Activated CD8-positive, alpha-beta memory T cell treated with anti-CD3 and anti-CD28 coated beads, Interleukin-2, amount 50 U/mL, for 4 hours (primary cell): ENCODE measurements around the gene SPATS2L.

ENCODE experiments used
- DNase-seq: peaks from one replicate; pipeline ENCODE4 v3.0.0-alpha.2; 2020

The SPATS2L gene

DNA sequence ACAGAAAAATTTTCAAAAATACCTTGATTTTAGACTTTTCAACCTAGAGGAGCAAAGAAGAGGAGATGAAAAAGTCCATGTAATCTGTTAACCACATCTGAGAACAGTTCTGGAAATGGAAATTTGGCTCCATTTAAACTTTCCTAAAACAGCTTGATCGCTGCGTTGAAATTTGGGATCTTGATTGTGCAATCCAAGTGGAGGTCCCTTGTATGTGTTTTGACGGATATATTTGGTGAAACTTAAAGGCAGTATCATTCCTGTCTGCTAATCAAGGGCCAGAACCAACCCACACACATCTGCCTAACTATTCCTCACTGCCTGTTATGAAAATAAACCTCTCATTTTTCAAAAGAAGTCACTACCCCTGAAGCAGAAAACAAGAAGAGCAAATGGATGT lies 46.6 kb downstream of the SPATS2L start:
- no peak for DNase-seq

DNA sequence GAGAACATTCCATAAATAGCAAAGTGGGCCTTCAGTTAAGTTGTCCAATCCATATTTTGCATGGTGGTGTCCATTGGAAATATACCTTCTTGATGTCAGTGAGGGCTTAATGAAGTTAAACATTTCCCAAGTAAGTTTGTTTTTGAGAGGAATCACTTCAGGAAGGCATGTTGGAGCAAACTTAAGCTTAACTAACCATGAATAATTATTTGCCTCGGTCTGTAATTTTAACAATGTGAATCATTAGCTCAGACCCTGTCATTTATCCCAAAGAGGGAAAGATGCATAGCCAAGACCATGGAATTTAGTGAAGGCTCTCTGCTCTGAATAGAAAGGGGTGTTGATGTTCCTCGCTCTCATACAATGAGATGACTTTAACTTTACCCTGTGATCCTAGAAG lies 47.4 kb downstream of the SPATS2L start:
- no peak for DNase-seq

- no peak for DNase-seq
Measured at GRCh38 chr2:200354833-200355751, 48.6 kb downstream of the SPATS2L start.

- DNase-seq, result no peak
Measured at GRCh38 chr2:200356321-200356720, 49.8 kb downstream of the SPATS2L start.

- no peak for DNase-seq
Measured at GRCh38 chr2:200356857-200357384, 50.4 kb downstream of the SPATS2L start.

- DNase-seq, result no peak
Measured at GRCh38 chr2:200357845-200358244, 51.4 kb downstream of the SPATS2L start.

- DNase-seq, result no peak
Measured at GRCh38 chr2:200359552-200359951, 53.1 kb downstream of the SPATS2L start.

- no peak for DNase-seq
Measured at GRCh38 chr2:200360364-200360763, 53.9 kb downstream of the SPATS2L start.

GRCh38 chr2:200362202-200362917 lies 55.9 kb downstream of the SPATS2L start:
- no peak for DNase-seq

GRCh38 chr2:200363279-200363678 lies 56.8 kb downstream of the SPATS2L start:
- no peak for DNase-seq

DNA sequence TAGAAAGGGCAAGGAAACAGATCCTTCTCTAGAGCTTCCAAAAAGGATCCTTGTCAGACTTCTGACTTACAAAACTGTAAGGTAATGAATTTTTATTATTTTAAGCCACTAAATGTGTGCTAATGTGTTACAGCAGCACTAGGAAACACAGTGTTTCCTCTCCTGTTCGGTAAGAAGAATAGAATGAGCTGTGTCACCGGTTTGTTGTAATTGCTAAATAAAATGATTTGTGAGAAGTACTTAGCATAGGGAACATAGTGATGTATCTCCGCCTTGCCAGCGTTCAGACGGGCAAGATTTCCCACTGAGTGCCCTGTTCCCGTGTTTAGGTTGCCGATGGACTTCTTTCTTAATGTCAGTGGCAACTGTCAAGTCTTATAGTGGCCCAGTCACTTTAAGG lies 57.6 kb downstream of the SPATS2L start:
- DNase-seq, result no peak

DNA sequence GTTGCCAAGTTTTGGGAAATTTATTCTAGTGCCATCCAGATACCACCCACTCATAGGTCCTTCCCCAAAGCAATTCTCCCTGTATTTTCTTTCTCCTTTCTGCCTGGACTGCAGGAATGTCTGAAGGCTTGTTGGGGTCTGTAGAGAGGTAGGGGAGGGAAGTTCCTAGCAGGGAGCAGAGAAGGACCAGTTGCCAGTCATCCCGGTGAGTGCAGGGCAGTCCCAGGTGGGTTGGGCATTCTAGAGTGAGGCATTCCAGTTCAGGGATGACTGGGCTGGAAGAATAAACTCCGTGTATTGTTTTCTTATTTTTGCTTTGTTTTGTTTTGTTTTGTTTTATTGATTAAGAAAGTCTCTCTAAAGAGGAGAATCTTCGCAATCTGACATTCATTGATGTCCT lies 58.1 kb downstream of the SPATS2L start:
- no peak for DNase-seq

- DNase-seq, result no peak
Measured at GRCh38 chr2:200365209-200365608, 58.7 kb downstream of the SPATS2L start.

DNA sequence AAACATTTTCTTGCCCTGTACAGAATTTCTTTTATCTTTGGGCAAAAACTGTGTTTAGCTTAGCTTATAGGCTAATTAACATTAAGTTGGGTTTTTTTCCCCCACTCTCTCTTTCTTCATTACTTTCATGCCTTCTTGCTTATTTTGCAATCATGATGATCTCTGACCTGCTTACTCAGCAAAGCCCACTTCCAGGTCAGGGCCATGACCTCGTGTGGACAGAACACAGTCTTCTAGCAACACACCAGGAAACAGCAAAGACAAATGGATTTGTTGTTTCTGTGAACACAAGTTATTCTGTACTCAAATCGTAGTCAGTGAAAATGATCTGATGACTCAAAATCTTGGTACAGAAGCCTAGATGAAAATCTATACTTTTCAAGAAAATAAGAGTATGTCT lies 60.7 kb downstream of the SPATS2L start:
- DNase-seq, result no peak

DNA sequence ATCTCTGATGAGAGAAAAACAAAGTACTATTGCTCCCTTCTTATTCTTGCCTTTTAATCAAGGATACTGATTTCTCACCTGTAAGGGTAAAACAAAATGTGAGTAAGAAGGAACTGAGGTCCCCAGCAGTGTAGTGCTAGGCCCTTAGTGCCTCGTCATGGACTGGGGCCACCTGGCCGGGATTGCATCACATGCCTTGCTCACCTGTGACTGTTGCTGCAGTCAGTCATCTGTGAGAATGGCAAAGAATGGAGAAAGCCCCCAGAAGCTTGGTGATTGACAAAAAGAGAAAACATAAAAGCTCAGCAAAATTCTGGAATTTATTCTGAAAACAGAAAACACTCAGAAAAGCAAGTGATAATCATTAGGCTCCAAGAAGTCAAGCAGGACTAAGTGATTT lies 63.4 kb downstream of the SPATS2L start:
- DNase-seq, result no peak

DNA sequence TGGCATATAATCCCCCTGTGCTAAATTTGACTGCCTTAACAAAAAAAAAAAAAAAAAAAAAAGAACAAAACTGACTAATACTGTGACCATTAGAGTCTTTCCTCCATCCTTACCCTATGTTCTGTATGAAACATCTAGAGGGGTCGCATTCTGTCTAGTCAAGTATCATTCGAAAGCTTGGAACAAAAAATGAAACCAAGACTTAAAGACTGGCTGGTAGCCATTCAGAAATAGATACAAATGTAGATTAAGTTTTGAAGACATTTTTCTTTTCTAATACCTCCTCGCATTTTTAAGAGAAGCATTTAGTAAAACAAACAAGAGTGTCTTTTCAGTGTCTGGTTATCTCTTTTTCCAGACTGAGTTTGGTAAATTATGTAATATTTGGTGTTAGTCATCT lies 66.7 kb downstream of the SPATS2L start:
- no peak for DNase-seq

DNA sequence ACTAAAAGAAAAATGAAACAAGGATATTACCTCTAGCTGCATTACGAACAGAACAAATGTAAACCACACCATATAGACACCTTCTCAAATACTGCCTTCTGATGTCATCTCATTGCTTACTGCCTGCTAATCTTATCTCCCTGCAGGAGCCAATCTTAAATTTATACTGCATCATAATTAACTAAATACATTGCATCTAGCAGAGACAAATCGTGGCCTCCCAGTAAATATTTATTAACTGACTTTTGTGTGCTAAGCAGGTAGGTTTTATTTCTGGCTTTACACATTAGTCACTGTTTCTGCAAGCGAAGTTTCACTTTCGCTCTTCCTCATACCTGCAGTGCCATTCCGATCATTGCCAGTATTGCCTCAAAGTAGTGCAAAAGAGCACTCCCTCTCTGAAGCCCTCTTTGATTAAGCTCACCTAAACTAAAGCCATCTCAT lies 67.5 kb downstream of the SPATS2L start:
- DNase-seq, result peak; percentile 22

DNA sequence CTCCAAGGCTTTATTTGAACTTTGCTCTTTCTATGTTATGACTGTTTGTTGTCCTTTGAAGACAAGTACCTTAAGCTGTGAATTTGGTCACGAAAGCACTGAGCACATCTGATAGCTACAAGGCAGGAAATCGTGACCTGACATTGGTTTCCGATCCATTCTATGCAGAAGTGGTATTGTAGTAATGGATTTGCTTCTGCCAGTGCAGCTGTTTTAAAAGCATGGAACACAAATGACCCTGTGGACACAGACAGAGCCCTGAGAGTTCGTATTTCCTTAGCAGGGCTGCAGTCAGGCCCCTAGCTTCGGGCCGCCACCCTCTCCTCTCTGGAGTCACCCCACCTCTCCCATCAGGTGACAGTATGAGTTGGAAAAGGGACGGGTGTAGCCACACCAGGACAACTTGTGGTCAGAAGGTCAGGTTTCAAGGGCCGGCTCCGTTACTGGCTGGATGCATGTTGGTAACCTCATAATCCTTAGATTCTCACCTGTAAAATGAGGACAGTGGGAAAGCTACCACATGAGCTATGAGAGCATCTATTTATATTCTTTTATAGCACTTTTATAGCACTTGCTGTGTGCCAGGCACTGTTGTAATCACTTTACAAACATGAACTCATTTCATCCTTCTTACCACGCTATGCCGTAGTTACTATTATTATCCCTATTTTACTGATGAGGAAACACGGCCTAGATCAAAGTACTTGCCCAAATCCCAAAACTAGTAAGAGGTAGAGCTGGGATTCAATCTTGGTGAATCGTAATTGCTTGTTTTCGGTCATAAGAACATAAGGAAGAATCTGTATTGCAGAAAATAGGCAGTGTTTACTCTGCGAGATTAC lies 70.2 kb downstream of the SPATS2L start:
- DNase-seq, result no peak

- DNase-seq, result no peak
Measured at GRCh38 chr2:200377355-200378336, 71.2 kb downstream of the SPATS2L start.

GRCh38 chr2:200378652-200379290 lies 72.3 kb downstream of the SPATS2L start:
- no peak for DNase-seq

DNA sequence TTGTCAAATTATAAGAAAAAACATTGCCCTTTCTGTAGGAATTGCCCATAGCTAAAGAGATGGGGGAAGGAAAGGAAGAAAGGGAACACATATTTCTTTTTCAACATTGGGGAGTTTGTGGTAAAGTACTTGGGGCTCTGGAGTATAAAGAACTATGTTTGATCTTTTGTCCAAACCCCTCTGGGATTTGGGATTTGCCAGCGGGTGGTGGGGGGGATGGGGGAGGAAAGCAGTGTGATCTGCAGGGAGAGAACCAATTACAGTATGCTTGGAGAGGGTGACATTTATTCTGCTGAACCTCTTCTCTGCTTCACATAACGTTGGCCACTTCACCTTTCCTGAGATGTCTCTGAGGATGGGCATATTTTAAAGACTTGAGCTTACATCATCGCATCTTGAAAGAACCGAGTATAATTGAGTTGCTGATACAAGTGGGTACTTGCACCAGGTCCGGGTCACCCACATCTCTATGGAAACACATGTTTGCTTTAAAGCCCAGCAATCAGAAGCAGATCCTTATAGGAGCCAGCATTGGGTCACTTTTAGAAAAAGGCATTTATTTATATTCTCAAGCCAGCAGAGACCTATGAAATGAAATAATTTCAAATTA lies 73.1 kb downstream of the SPATS2L start:
- DNase-seq, result no peak
